Naive thymus-derived CD8-positive, alpha-beta T cell (primary cell): ENCODE measurements around the gene ADCY5. TPM values are rescaled to one million over a fixed set of nuclear protein-coding genes. Genes with fewer than 3 reads are reported as not detected.
A peak's percentile ranks its signal among the peaks of the same experiment; 100 is the strongest.

Source experiments
- ATAC-seq, 2 donors: fragments of 150-1000 bp; cut with Tn5 transposase in 1 of 2; sonication (Bioruptor Pico), chemical (Tn5 transposase) in 1 of 2; 1 replicate in 1 of 2; 2 replicates in 1 of 2; pipeline ENCODE4 v1.10.0; 2021; ENCODE audit warnings: mild to moderate bottlenecking in 2 of 2, moderate library complexity in 2 of 2
- POLR2A ChIA-PET: fragments of 350-600 bp; sonication (Branson Sonifier 250); formaldehyde crosslinking; loops from one replicate; lab custom pipeline; 2021; ENCODE audit warnings: antibody characterized with exemption; lab: Charles Lee
- DNase-seq, 10 donors: peaks; one replicate each; pipeline versions ENCODE4 v3.0.0 to v3.0.0-alpha.2; 2020 to 2022
- H3K27ac Mint-ChIP-seq, 10 donors: one replicate each; pipeline ENCODE4 v1.8.0; 2020 to 2022; ENCODE audit warnings: mild to moderate bottlenecking in 10 of 10, mixed read lengths in 10 of 10, moderate library complexity in 4 of 10, inconsistent platforms in 1 of 10
- H3K27me3 Mint-ChIP-seq, 5 donors: one replicate each; pipeline ENCODE4 v1.8.0; 2021 to 2022; ENCODE audit warnings: mixed read lengths in 5 of 5
- H3K36me3 Mint-ChIP-seq, 3 donors: one replicate each; pipeline ENCODE4 v1.8.0; 2020 to 2022; ENCODE audit warnings: mixed read lengths in 3 of 3, mild to moderate bottlenecking in 2 of 3, inconsistent platforms in 1 of 3
- H3K4me1 Mint-ChIP-seq, 4 donors: one replicate each; pipeline ENCODE4 v1.8.0; 2021 to 2022; ENCODE audit warnings: mixed read lengths in 4 of 4
- H3K4me3 Mint-ChIP-seq, 10 donors: one replicate each; pipeline ENCODE4 v1.8.0; 2020 to 2022; ENCODE audit warnings: mild to moderate bottlenecking in 10 of 10, mixed read lengths in 10 of 10, moderate library complexity in 6 of 10, inconsistent platforms in 1 of 10
- H3K9me3 Mint-ChIP-seq, 9 donors: one replicate each; pipeline ENCODE4 v1.8.0; 2020 to 2022; ENCODE audit warnings: mixed read lengths in 9 of 9, mild to moderate bottlenecking in 3 of 9, inconsistent platforms in 1 of 9, moderate library complexity in 1 of 9
- polyA plus RNA-seq, 3 donors: library from polyadenylated mRNA; unstranded; fragments of 300-500 nt; fragmentation: Illumina TruSeq; gene quantifications; one replicate each; pipeline ENCODE4 v1.2.3, GENCODE V29; 2021
- total RNA-seq, 8 experiments: library from RNA in 2 of 8; stranded (reverse) in 2 of 8; gene quantifications; one replicate each; pipeline ENCODE4 v1.2.3 and lab custom pipeline; 2021 to 2026

ADCY5 gene
- total and polyA plus RNA-seq, 5 experiments from 2014 or later: 0.03 to 0.07 TPM; not detected in 3

DNA sequence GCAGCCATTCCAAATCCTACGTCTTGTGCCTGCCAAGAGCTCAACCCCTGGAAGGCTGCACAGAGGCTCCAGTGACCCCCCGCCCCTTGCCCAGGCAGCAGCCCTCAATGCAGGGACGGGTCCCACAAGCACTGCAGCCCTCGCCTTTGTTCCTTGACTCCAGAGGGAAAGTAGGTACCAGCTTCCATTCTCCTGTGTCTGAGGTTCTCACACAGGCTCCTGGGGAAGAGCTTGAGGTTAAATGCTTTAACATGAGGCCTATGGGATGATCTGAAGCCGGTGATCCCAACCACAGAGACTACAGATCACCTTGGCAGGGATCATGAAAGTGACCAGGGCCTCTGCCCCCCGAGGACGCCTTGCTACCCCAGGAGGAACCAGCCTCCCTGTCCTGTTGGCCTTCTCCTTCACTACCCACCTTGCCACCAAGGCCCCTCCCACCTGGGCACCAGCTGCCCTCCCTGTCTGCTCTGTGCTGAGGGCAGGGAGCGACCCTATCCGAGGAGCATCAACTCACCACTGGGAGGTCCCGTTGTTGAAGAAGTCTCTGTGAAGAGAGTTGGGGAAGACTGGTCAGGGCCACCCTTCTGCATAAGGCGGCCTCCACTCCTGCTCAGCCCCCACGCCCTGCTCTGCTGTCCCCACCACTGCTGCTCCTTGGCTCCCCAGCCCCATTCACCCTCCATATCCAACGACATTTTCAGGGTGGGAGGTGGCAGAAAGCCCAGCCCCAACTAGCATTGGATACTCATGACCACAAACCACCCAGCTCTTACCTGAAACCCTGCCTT, 151.9 kb downstream of the ADCY5 start:
- no peaks in the 10 kb centered on the region for H3K36me3 Mint-ChIP-seq
- POLR2A ChIA-PET: interaction anchor here (0.5 kb wide), 1 partner anchor 283 kb away, joined by 3 read pairs; no protein-coding TSS in a partner anchor
- H3K9me3 Mint-ChIP-seq: no peaks in the 10 kb centered on the region
- peaks cover 0 to 19% (median 10%) of the 10 kb centered on the region in 5 donors for H3K27me3 Mint-ChIP-seq
- no peak overlapping the region for H3K4me3 Mint-ChIP-seq
- H3K27ac Mint-ChIP-seq: no peak overlapping the region
- peaks cover 0 to 2% (median 0%) of the 10 kb centered on the region in 4 donors for H3K4me1 Mint-ChIP-seq
- DNase-seq (no peak), ATAC-seq (no peak)

DNA sequence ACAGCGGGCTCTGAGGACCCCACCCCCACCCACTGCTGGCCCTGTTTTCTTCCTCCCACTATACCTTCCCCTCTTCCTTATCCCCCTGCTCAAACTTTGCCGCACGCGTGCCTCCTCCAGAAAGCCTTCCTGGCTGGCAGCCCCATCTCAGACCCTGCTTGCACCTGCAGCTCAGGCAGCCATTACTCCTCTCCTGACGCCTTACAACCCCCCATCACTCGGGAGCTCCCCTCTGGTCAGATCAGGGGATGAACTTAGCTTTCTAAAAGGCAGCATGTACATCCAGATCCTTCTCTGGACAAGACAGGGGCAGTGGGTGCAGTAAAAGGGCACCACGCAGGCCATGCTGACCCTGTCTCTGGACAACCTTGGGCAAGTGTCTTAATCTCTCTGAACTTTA, 152.6 kb downstream of the ADCY5 start:
- ATAC-seq (no peak), DNase-seq (no peak)
- Mint-ChIP-seq H3K4me1 (peaks cover 0 to 2% (median 0%) of the 10 kb centered on the region in 4 donors), H3K4me3 (no peak overlapping the region), H3K9me3 (no peaks in the 10 kb centered on the region), H3K27me3 (peaks cover 0 to 25% (median 10%) of the 10 kb centered on the region in 5 donors), H3K36me3 (no peaks in the 10 kb centered on the region), H3K27ac (peak overlapping the region in 1 of 10 donors; percentile 34)
- POLR2A ChIA-PET: interaction anchor here (0.5 kb wide), 1 partner anchor 284 kb away, joined by 3 read pairs; no protein-coding TSS in a partner anchor

DNA sequence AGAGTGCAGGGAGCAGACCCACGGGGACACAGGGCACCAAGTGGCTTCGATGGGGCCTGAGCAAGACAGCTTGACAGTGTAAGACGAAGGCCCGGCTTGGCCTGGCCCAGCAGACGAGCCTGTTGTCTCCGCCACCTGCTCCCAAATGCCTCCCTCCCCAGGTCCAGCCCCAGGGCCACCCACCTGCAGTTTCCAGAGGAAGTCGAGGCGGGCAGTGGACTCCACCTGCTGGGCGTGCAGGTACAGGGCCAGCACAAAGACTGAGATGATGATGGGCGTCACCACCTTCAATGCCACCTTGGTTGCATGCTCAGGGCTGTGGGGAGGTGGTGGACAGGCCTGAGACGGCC, 153.0 kb downstream of the ADCY5 start:
- peaks cover 0 to 2% (median 0%) of the 10 kb centered on the region in 4 donors for H3K4me1 Mint-ChIP-seq
- H3K9me3 Mint-ChIP-seq: peaks cover 0 to 2% (median 0%) of the 10 kb centered on the region in 9 donors
- no peak overlapping the region for H3K27ac Mint-ChIP-seq
- DNase-seq (no peak), ATAC-seq (no peak)
- H3K4me3 Mint-ChIP-seq: no peak overlapping the region
- POLR2A ChIA-PET: no interaction called here
- peaks cover 0 to 29% (median 10%) of the 10 kb centered on the region in 5 donors for H3K27me3 Mint-ChIP-seq
- no peaks in the 10 kb centered on the region for H3K36me3 Mint-ChIP-seq

DNA sequence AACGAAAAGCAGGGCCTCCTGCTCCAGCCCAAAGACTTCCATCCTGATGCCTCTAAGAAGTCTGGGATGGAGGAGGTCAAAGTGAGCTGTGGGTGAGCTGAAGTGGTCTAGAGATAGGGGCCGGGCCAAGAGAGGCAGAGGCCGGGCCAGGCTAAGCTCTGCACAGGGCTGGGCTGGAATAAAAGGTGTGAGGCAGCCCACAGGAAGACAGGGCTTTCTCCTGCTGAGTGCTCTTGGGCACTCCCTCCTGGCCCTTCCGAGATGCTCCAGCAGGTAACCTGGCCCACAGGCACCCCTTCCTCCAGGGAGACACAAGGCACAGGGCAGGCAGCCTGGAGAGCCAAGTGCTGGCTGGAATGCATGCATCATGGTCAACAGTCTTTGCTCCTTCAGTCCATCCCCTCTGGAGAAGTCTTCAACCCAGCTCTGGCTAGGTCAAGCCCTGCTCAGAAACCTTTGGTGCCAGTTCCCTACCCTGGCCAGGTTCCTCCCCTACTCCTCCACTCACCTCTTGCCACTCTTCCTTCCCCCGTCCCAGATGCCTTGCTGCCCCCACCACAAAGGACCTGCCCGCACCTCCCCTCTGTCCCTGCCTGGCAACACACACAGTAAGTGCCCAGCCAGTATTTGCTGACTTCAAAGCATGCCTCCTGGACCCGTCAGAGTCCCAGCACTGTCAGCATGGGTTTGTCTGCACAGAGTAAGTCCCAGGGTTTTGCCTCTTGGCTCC, 153.6 kb downstream of the ADCY5 start:
- Mint-ChIP-seq H3K36me3 (no peaks in the 10 kb centered on the region), H3K4me1 (peaks cover 0 to 2% (median 0%) of the 10 kb centered on the region in 4 donors), H3K4me3 (no peak overlapping the region), H3K27ac (no peak overlapping the region), H3K27me3 (peaks cover 0 to 34% (median 10%) of the 10 kb centered on the region in 5 donors), H3K9me3 (peaks cover 0 to 7% (median 0%) of the 10 kb centered on the region in 9 donors)
- no peak for ATAC-seq
- POLR2A ChIA-PET: no interaction called here
- DNase-seq: peak in 1 of 10 donors; percentile 14

DNA sequence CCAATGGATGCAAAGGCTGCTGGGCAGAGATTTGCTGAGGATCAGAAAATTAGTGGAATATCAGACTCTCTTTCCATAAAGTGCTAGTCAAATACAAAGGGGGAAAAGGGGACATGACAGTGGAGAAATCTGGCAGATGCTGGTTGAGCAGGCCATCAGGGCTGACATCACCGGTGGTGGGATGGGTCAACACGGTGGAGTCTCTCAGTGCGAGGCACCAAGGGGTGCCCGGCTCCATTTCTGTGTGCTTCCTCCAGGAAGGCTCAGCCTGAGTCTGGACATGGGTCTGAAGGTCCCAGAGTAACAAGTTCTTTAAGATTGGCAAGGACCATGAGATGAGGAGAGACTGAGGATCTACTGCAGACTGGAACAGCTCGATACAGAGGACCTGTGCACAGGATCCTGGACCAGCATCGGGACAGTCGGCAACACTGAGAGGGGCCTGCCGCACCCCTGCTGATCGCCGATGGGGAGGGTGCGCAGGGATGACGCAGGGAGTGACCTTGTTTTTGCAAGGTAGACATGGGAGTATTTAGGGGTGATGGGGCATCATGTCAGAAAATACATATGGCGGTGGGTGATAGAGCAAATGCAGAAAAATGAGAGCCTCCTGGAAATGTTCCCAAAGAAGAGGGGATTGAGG, 154.5 kb downstream of the ADCY5 start:
- H3K9me3 Mint-ChIP-seq: peaks cover 0 to 15% (median 0%) of the 10 kb centered on the region in 9 donors
- DNase-seq: peak in 1 of 10 donors; percentile 4
- peaks cover 0 to 2% (median 0%) of the 10 kb centered on the region in 4 donors for H3K4me1 Mint-ChIP-seq
- H3K27ac Mint-ChIP-seq: no peak overlapping the region
- H3K36me3 Mint-ChIP-seq: peaks cover 0 to 1% (median 0%) of the 10 kb centered on the region in 3 donors
- POLR2A ChIA-PET: no interaction called here
- no peak for ATAC-seq
- peaks cover 0 to 41% (median 10%) of the 10 kb centered on the region in 5 donors for H3K27me3 Mint-ChIP-seq
- no peak overlapping the region for H3K4me3 Mint-ChIP-seq

DNA sequence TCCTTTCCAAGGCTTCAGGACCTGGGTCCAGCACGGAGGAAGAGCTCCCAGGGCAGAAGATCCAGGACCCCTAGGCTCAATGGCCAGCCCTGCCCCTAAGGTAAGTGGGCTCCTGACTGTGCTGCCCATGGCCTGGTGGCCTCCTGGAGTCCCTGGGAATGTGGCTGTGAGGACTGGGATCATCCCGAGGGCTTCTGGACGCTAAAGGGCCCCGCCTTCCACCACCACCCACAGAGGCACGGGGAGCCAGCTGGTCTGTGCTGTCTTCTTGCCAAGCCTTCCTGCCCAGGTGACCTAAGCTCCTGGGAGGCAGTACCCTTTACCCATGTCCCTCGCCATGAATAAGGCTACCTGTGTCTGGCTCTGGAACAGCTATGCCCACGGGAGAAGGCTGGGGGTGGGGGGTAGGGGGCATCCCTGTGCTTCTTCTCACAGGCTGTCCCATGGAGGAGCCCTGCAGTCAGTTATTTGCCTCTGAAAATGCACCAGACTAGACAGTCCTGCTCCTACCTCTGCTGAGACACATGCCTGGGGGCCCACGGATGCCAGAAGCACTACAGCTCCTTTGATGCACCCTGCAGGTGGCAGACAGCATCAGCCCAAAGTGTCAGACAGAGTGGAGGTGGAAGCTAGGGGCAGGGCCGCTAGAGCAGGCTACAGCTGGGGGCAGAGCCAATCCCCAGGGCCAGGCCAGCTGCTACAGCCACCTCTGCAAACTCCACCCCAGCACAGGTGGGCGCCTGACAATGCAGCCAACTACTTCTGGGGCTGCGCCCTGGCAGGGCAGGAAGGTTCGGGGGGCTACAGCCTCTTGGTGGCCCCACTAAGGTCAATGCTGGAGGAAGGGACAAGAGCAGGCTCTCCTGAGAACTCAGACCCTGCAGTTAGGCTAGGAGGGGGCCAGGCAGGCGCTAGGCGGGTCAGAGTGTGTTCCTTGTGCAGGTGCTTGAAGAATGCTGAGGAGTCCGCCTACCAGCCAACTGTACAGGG, 156.3 kb downstream of the ADCY5 start:
- peaks cover 0 to 41% (median 10%) of the 10 kb centered on the region in 5 donors for H3K27me3 Mint-ChIP-seq
- no peak for ATAC-seq

DNA sequence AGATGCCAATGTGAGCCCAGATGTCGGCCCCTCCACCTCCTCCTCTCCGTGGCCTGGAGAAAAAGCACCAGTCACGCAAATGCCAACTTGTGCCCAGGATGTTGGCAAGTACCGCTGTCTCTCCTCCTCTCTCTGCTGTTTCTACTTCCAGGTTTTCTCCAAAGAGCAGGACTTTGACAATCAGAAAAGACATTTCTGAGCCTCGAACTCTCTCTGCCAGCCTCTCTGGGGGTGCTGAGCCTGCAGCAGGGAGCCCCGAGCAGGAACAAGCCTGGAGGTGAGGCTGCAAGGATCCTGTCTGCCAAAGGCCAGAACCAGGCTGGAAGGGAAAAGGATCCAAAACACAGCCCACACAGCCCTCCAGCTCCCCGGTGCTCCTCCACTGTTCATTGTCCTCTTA, 157.5 kb downstream of the ADCY5 start:
- H3K27ac Mint-ChIP-seq: peak overlapping the region in 1 of 10 donors; percentile 40
- H3K4me1 Mint-ChIP-seq: peaks cover 0 to 10% (median 0%) of the 10 kb centered on the region in 4 donors
- H3K27me3 Mint-ChIP-seq: peaks cover 0 to 51% (median 10%) of the 10 kb centered on the region in 5 donors
- ATAC-seq (no peak), DNase-seq (no peak)
- POLR2A ChIA-PET: no interaction called here
- H3K4me3 Mint-ChIP-seq: no peak overlapping the region
- peaks cover 0 to 1% (median 0%) of the 10 kb centered on the region in 3 donors for H3K36me3 Mint-ChIP-seq
- peaks cover 0 to 26% (median 0%) of the 10 kb centered on the region in 9 donors for H3K9me3 Mint-ChIP-seq

More for the DNA sequence above, 156.3 kb downstream of the ADCY5 start:
- POLR2A ChIA-PET: no interaction called here
- H3K9me3 Mint-ChIP-seq: peaks cover 0 to 16% (median 0%) of the 10 kb centered on the region in 9 donors
- H3K36me3 Mint-ChIP-seq: peaks cover 0 to 1% (median 0%) of the 10 kb centered on the region in 3 donors
- no peak overlapping the region for H3K27ac Mint-ChIP-seq
- peaks cover 0 to 2% (median 0%) of the 10 kb centered on the region in 4 donors for H3K4me1 Mint-ChIP-seq
- H3K4me3 Mint-ChIP-seq: no peak overlapping the region
- no peak for DNase-seq

DNA sequence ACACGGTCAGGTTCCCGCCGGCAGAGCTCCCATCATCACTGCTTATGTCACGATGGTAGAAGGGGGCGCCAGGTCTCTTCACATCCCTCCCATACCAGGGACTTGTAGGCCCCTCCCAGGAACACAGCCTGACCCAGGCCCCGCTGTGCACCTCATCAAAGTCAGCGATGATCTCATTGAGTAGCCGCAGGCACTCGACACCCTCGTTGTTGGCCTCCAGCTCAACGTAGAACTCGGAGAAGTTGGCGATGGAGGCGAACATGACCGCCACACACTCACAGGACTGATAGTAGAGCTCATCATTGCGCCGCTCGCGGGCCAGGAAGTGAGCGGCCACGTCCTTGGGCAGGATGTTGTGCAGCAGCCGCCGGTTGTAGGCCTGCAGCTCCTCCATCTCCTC, 157.9 kb downstream of the ADCY5 start:
- H3K27ac Mint-ChIP-seq: no peak overlapping the region
- ATAC-seq: no peak
- H3K4me1 Mint-ChIP-seq: peaks cover 0 to 8% (median 0%) of the 10 kb centered on the region in 4 donors
- H3K4me3 Mint-ChIP-seq: no peak overlapping the region
- H3K36me3 Mint-ChIP-seq: peaks cover 0 to 1% (median 0%) of the 10 kb centered on the region in 3 donors
- peaks cover 0 to 26% (median 0%) of the 10 kb centered on the region in 9 donors for H3K9me3 Mint-ChIP-seq
- POLR2A ChIA-PET: no interaction called here
- peaks cover 0 to 51% (median 10%) of the 10 kb centered on the region in 5 donors for H3K27me3 Mint-ChIP-seq
- DNase-seq: no peak

DNA sequence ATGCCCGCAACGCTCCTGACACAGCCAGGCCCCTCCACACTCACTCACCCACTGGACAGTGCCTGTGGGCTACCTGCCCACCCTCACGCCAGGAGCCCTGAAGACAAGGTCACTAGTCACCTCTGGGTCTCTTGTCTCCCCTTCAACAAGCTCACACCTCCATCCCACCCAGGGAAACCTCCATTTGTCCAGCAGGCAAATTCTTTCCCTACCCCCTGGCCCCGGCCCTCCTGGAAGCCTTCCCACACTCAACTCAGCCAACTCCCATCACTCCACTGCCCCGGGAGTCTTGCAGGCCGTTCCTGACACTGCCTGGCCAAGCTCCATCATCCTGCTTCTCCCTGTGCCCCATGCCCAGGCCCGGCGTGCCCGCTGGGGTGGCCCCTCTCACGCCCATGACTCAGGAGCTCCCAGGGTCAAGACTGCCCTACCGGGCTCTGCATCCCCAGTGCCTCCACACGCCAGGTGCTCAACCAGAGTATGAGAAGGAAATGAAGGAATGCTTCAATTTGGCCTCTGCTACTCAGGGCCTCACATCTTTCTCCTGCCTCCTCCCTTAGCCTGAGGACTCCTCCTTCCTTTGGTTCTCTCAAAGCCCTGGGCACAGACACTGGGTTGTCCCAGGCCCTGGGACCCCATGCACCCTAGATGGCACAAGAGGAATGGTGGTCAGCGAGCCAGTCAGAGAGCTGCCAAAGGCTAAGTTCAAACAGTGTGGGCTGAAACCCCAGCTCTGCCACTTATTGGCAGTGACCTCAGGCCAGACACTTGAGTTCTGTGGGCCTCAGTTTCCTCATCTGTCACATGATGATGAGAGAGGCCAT, 158.6 kb downstream of the ADCY5 start:
- Mint-ChIP-seq H3K4me1 (peaks cover 0 to 8% (median 0%) of the 10 kb centered on the region in 4 donors), H3K27me3 (peaks cover 0 to 51% (median 8%) of the 10 kb centered on the region in 5 donors), H3K4me3 (no peak overlapping the region), H3K9me3 (peaks cover 0 to 26% (median 0%) of the 10 kb centered on the region in 9 donors), H3K36me3 (peaks cover 0 to 1% (median 0%) of the 10 kb centered on the region in 3 donors), H3K27ac (no peak overlapping the region)
- no peak for DNase-seq
- no peak for ATAC-seq
- POLR2A ChIA-PET: no interaction called here

DNA sequence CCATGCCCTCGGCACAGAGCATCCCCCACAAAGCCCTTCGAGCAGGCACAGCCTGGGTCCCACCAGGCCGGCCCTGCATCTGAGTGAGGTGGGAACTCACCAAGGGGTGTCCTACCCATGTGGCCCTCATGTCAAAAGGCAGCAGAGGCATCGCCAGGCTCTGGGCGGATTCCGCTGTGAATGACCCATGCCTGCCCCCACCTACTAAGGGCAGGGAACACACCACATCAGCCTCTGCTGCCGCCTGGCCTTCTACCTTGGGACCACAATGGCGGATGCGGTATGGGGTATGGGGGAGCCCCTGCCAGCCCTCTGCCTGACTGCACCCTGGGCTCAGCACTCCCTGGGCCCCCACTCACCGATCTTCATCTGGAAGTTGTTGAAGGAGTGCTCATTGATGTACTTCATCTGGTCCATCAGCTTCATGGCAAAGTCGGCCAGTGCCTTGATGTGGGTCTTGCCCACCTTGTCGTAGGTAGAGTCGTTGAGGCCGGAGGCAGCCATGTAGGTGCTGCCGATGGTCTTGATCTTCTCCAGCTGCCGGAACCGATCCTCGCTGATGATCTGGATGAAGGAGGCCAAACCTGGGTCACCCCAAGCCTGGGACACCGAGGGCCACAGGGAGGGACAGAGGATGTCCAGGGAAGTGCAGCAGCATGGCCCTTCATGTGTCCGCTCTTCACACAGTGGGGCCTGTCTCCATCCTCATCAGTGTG, 159.3 kb downstream of the ADCY5 start:
- peaks cover 0 to 26% (median 0%) of the 10 kb centered on the region in 9 donors for H3K9me3 Mint-ChIP-seq
- peaks cover 0 to 50% (median 6%) of the 10 kb centered on the region in 5 donors for H3K27me3 Mint-ChIP-seq
- ATAC-seq (no peak), DNase-seq (no peak)
- peaks cover 0 to 1% (median 0%) of the 10 kb centered on the region in 3 donors for H3K36me3 Mint-ChIP-seq
- peaks cover 0 to 8% (median 0%) of the 10 kb centered on the region in 4 donors for H3K4me1 Mint-ChIP-seq
- H3K4me3 Mint-ChIP-seq: no peak overlapping the region
- POLR2A ChIA-PET: no interaction called here
- no peak overlapping the region for H3K27ac Mint-ChIP-seq
